Lower leg skin (tissue), 3 donors: Measurements from ENCODE around the gene ZCCHC24.

Source experiments
- POLR2A ChIP-seq, 2 donors: fragments of 450-650 bp; IDR thresholded peaks; one replicate each; pipeline ENCODE4 v1.6.1; 2016 to 2017; ENCODE audit warnings: antibody characterized with exemption in 2 of 2, mild to moderate bottlenecking in 1 of 2, moderate library complexity in 1 of 2
- TF ChIP-seq, protein P1 (sequence below), 3 donors: fragments of 450-650 bp; IDR thresholded peaks; one replicate each; pipeline ENCODE4 v1.5.1; 2016; ENCODE audit warnings: antibody characterized with exemption in 3 of 3, mild to moderate bottlenecking in 3 of 3, moderate library complexity in 2 of 3

DNA sequence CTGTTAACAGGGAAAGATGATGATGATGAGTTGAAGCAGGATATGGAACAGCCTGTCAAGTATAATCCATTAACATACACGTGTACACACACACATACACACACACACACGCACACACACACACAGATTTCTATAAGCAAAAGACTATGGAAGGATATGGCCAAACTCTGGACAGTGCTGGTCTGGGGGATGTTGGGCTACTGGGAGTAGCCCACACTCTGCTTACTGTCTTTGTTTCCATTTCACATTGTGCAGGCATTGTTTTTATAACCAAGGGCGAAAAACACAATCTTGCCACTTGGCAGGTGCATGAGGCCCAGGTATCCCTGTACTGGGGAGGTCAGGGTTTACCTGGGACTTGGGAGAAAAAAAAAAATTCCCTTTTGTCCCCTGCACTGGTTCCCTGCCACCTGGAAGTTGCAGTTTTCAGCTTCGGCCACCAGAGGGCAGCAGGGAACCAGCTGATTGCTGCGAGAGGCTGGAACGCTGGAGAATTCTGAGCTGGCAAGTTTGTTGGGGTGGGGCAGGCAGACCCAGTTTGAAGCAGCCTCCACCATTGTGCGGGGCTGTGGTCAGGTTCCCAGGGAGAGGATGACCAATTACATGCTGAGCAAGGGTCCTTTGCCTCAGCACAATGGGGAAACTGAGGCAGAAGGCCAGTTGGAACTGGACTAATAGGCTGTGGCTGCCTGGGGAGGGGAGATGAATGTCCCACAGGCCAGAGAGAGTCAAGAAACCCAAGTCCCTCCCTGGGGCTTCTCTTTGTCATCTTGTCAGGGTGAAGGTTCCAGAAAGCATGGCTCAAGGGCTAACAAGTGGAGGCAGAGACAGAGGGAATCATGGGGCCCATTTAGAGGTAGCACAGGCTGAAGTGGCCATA, 70.9 kb downstream of the ZCCHC24 start:
- TF ChIP-seq, protein P1, sequence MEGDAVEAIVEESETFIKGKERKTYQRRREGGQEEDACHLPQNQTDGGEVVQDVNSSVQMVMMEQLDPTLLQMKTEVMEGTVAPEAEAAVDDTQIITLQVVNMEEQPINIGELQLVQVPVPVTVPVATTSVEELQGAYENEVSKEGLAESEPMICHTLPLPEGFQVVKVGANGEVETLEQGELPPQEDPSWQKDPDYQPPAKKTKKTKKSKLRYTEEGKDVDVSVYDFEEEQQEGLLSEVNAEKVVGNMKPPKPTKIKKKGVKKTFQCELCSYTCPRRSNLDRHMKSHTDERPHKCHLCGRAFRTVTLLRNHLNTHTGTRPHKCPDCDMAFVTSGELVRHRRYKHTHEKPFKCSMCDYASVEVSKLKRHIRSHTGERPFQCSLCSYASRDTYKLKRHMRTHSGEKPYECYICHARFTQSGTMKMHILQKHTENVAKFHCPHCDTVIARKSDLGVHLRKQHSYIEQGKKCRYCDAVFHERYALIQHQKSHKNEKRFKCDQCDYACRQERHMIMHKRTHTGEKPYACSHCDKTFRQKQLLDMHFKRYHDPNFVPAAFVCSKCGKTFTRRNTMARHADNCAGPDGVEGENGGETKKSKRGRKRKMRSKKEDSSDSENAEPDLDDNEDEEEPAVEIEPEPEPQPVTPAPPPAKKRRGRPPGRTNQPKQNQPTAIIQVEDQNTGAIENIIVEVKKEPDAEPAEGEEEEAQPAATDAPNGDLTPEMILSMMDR (IDR thresholded peaks at IDR 0.05), result peak in 1 of 3 donors; percentile 88
- no peak for TF ChIP-seq POLR2A (IDR thresholded peaks at IDR 0.05)
